ENCODE results near the gene TYK2. TPM values are rescaled to one million over a fixed set of nuclear protein-coding genes. Genes with fewer than 3 reads are reported as not detected.

Gene TYK2
- total RNA-seq, 1 donor from 2014 or later, result 115 TPM

GRCh38 chr19:10317045-10317856 lies 63.1 kb downstream of the TYK2 start:
- H3K27ac ChIP-seq, result no peak overlapping the region
- no peak overlapping the region for H3K4me3 ChIP-seq
- H3K4me1 ChIP-seq, result peaks cover 16% of the 10 kb centered on the region
- peaks cover 0 to 42% of the 10 kb centered on the region in 2 donors for H3K36me3 ChIP-seq
- intact Hi-C loops (cut with DNase I), result no loop called here
- DNase-seq (ENCODE audit: extremely low spot score in 2 of 2), result no peak
- no peaks in the 10 kb centered on the region for H3K9me3 ChIP-seq
- TF ChIP-seq CTCF (IDR thresholded peaks at IDR 0.05) (no peak), POLR2A (IDR thresholded peaks at IDR 0.05) (no peak), POLR2AphosphoS5 (IDR thresholded peaks at IDR 0.05; ENCODE audit: insufficient read depth in 1 of 2, low read depth in 1 of 2) (no peak)
- no peaks in the 10 kb centered on the region for H3K27me3 ChIP-seq

GRCh38 chr19:10316229-10317044 lies 63.9 kb downstream of the TYK2 start:
- TF ChIP-seq POLR2A (IDR thresholded peaks at IDR 0.05), result no peak
- TF ChIP-seq CTCF (IDR thresholded peaks at IDR 0.05), result no peak
- no peak for TF ChIP-seq POLR2AphosphoS5 (IDR thresholded peaks at IDR 0.05; ENCODE audit: insufficient read depth in 1 of 2, low read depth in 1 of 2)
- peaks cover 16% of the 10 kb centered on the region for H3K4me1 ChIP-seq
- peak overlapping the region; percentile 72 for H3K27ac ChIP-seq
- no peaks in the 10 kb centered on the region for H3K27me3 ChIP-seq
- peak overlapping the region; percentile 76 to 81 for H3K4me3 ChIP-seq
- no peak for DNase-seq (ENCODE audit: extremely low spot score in 2 of 2)
- H3K36me3 ChIP-seq, result peaks cover 0 to 36% of the 10 kb centered on the region in 2 donors
- intact Hi-C loops (cut with DNase I), result no loop called here
- H3K9me3 ChIP-seq, result no peaks in the 10 kb centered on the region

GRCh38 chr19:10315335-10316214 lies 64.8 kb downstream of the TYK2 start, which contains the start of gene FDX2:
Gene FDX2, minus strand, starts transcription at chr19:10316015. Its CDS starts 19 bp downstream, at chr19:10315996.
- Histone ChIP-seq H3K36me3 (peaks cover 0 to 27% of the 10 kb centered on the region in 2 donors), H3K4me1 (peaks cover 16% of the 10 kb centered on the region), H3K9me3 (no peaks in the 10 kb centered on the region), H3K4me3 (peak within 1 kb of the TSS; percentile 76 to 81), H3K27me3 (no peaks in the 10 kb centered on the region), H3K27ac (peak within 1 kb of the TSS; percentile 72)
- TF ChIP-seq POLR2AphosphoS5 (IDR thresholded peaks at IDR 0.05; ENCODE audit: insufficient read depth in 1 of 2, low read depth in 1 of 2), result peak; percentile 45 to 87
- TF ChIP-seq POLR2A (IDR thresholded peaks at IDR 0.05), result no peak
- no peak for TF ChIP-seq CTCF (IDR thresholded peaks at IDR 0.05)
- no peak for DNase-seq (ENCODE audit: extremely low spot score in 2 of 2)
- intact Hi-C loops (cut with DNase I), result no loop called here

GRCh38 chr19:10309423-10309822 lies 70.9 kb downstream of the TYK2 start, which contains the start of gene ZGLP1:
Gene ZGLP1, minus strand, starts transcription at chr19:10309815.
- Histone ChIP-seq H3K4me3 (no peak within 1 kb of the TSS), H3K9me3 (no peaks in the 10 kb centered on the region), H3K27ac (no peak within 1 kb of the TSS), H3K27me3 (no peaks in the 10 kb centered on the region), H3K4me1 (no peaks in the 10 kb centered on the region), H3K36me3 (no peaks in the 10 kb centered on the region)
- no peak for DNase-seq (ENCODE audit: extremely low spot score in 2 of 2)
- intact Hi-C loops (cut with DNase I), result no loop called here
- TF ChIP-seq POLR2A (IDR thresholded peaks at IDR 0.05), result no peak
- TF ChIP-seq CTCF (IDR thresholded peaks at IDR 0.05), result no peak
- TF ChIP-seq POLR2AphosphoS5 (IDR thresholded peaks at IDR 0.05; ENCODE audit: insufficient read depth in 1 of 2, low read depth in 1 of 2), result no peak
